WTC11 (cell line): ENCODE measurements around the gene SYN1.

Experiments used
- KAT7 ChIP-seq: sonication (generic); formaldehyde crosslinking; IDR thresholded peaks from 2 replicates; pipeline ENCODE4 v1.8.1; 2023; ENCODE audit warnings: missing genetic modification reagents, mild to moderate bottlenecking, borderline replicate concordance
- NR2C2 ChIP-seq: sonication (generic); formaldehyde crosslinking; IDR thresholded peaks from 2 replicates; pipeline ENCODE4 v1.8.0; 2022; ENCODE audit warnings: mild to moderate bottlenecking, missing genetic modification reagents
- ZNF396 ChIP-seq: fragments of 250-450 bp; sonication (Bioruptor Pico); IDR thresholded peaks from 2 replicates; pipeline ENCODE4 v1.8.0; 2021; ENCODE audit warnings: mild to moderate bottlenecking, moderate library complexity, borderline replicate concordance
- TF ChIP-seq, protein P1 (sequence below): sonication (generic); formaldehyde crosslinking; IDR thresholded peaks from 2 replicates; pipeline ENCODE4 v1.8.1; 2023; ENCODE audit warnings: mild to moderate bottlenecking, missing genetic modification reagents, moderate library complexity

DNA sequence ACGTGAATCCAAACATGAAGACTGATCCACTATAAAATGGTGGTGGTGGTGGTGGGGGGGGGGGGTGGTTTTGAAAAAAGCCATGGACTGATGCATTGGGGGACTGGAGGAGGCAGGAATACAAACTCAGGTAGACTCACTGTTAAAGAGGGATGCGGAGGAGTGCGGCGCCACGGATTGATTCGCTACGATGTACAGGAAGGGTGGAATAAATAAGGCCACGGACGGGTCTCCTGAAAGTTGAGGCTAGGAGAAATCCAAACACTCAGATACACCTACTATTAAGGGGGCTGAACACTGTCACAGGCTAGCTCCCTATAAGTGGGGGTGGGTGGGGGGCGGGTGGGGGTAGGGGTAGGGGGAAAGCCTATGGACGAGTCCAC lies 30.1 kb upstream of the SYN1 start:
- TF ChIP-seq, protein P1, sequence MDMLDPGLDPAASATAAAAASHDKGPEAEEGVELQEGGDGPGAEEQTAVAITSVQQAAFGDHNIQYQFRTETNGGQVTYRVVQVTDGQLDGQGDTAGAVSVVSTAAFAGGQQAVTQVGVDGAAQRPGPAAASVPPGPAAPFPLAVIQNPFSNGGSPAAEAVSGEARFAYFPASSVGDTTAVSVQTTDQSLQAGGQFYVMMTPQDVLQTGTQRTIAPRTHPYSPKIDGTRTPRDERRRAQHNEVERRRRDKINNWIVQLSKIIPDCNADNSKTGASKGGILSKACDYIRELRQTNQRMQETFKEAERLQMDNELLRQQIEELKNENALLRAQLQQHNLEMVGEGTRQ = no peak
- TF ChIP-seq NR2C2 (CRISPR knock-in tag) (no peak), ZNF396 (no peak), KAT7 (CRISPR knock-in tag) (no peak)
